GM23248 (cell line): Measurements from ENCODE around the gene VPS54. TPM values are rescaled to one million over a fixed set of nuclear protein-coding genes. Genes with fewer than 3 reads are reported as not detected.

Experiments used
- DNase-seq: peaks from one replicate; pipeline ENCODE4 v3.0.0-alpha.2; 2015
- H2AFZ ChIP-seq: fragments of 200-600 bp; sonication (generic); 2 replicates; pipeline ENCODE4 v1.6.1; 2016; ENCODE audit warnings: antibody characterized with exemption
- H3F3A ChIP-seq: fragments of 200-600 bp; sonication (generic); 2 replicates; pipeline ENCODE4 v1.6.1; 2016; ENCODE audit warnings: mild to moderate bottlenecking, antibody characterized with exemption, mixed run types; ENCODE audit not compliant: insufficient read depth
- H3K27ac ChIP-seq: fragments of 200-600 bp; sonication (generic); 2 replicates; pipeline ENCODE4 v1.5.1; 2016; ENCODE audit warnings: mild to moderate bottlenecking
- H3K27me3 ChIP-seq: fragments of 200-600 bp; sonication (generic); replicated peaks from 2 replicates; pipeline ENCODE4 v1.6.1; 2016; ENCODE audit warnings: mild to moderate bottlenecking; ENCODE audit not compliant: insufficient read depth
- H3K36me3 ChIP-seq: fragments of 200-600 bp; sonication (generic); 2 replicates; pipeline ENCODE4 v1.6.1; 2016; ENCODE audit warnings: low read depth, mild to moderate bottlenecking
- H3K4me1 ChIP-seq: fragments of 200-600 bp; sonication (generic); 2 replicates; pipeline ENCODE4 v1.6.1; 2016; ENCODE audit warnings: mild to moderate bottlenecking; ENCODE audit not compliant: insufficient read depth
- H3K4me2 ChIP-seq: fragments of 200-600 bp; sonication (generic); one replicate; pipeline ENCODE4 v1.6.1; 2016; ENCODE audit warnings: mild to moderate bottlenecking; ENCODE audit not compliant: unreplicated experiment
- H3K4me3 ChIP-seq: fragments of 200-600 bp; sonication (generic); 2 replicates; pipeline ENCODE4 v1.5.1; 2016; ENCODE audit warnings: mild to moderate bottlenecking
- H3K79me2 ChIP-seq: fragments of 200-600 bp; sonication (generic); 2 replicates; pipeline ENCODE4 v1.6.1; 2016; ENCODE audit warnings: mild to moderate bottlenecking; ENCODE audit not compliant: insufficient read depth
- H3K9ac ChIP-seq: fragments of 200-600 bp; sonication (generic); 2 replicates; pipeline ENCODE4 v1.6.1; 2016; ENCODE audit warnings: mild to moderate bottlenecking
- H3K9me2 ChIP-seq: fragments of 200-600 bp; sonication (generic); 2 replicates; pipeline ENCODE4 v1.6.1; 2016; ENCODE audit warnings: mixed run types, mild to moderate bottlenecking, moderate library complexity; ENCODE audit not compliant: insufficient read depth
- H3K9me3 ChIP-seq: fragments of 200-600 bp; sonication (generic); one replicate; pipeline ENCODE4 v1.6.1; 2017; ENCODE audit warnings: low read depth
- H4K20me1 ChIP-seq: fragments of 200-600 bp; sonication (generic); 2 replicates; pipeline ENCODE4 v1.6.0; 2016; ENCODE audit not compliant: insufficient read depth
- EZH2 ChIP-seq: fragments of 200-600 bp; sonication (generic); IDR thresholded peaks from 2 replicates; pipeline ENCODE4 v1.6.1; 2018; ENCODE audit warnings: antibody characterized with exemption, mild to moderate bottlenecking; ENCODE audit not compliant: insufficient read depth, poor library complexity, severe bottlenecking
- EZH2phosphoT487 ChIP-seq: fragments of 200-600 bp; sonication (generic); IDR thresholded peaks from 2 replicates; pipeline ENCODE4 v1.6.1; 2018; ENCODE audit warnings: antibody characterized with exemption, moderate library complexity, mild to moderate bottlenecking, low read depth; ENCODE audit not compliant: insufficient read depth
- whole genome bisulfite sequencing, 2 experiments: methylation state at CpG; one replicate each; pipeline ENCODE4 v1.1.6; 2015 to 2017; ENCODE audit warnings: low lambda C conversion rate in 2 of 2, low coverage in 1 of 2; ENCODE audit errors: missing lambda C conversion rate in 2 of 2; 5-methylcytosine and 5-hydroxymethylcytosine counted together
- in situ Hi-C: fragments of 300-500 bp; cut with MboI; formaldehyde crosslinking; loops from 2 replicates; pipeline ENCODE4 v1.15.0; 2020
- polyA plus RNA-seq: library from polyadenylated mRNA; unstranded; fragments of >200 nt; fragmentation: Nextera tagmentation; extraction: Ambion mirVana; gene quantifications from 2 replicates; pipeline ENCODE4 v1.2.1, GENCODE V29; 2016
- small RNA-seq: library from RNA; depleted of rRNA; stranded (forward); fragments of <200 nt; gene quantifications from one replicate; pipeline ENCODE3, GENCODE V24; 2014; ENCODE audit warnings: low read depth, low replicate concordance
- total RNA-seq: library from RNA; depleted of rRNA; stranded (reverse); fragments of >200 nt; shearing (Covaris generic); gene quantifications from 2 replicates; pipeline ENCODE4 v1.2.3, GENCODE V29; 2014; rRNA removed

VPS54 gene
- total and polyA plus RNA-seq, 2 experiments from 2014 or later = 6.5 to 12.9 TPM

DNA sequence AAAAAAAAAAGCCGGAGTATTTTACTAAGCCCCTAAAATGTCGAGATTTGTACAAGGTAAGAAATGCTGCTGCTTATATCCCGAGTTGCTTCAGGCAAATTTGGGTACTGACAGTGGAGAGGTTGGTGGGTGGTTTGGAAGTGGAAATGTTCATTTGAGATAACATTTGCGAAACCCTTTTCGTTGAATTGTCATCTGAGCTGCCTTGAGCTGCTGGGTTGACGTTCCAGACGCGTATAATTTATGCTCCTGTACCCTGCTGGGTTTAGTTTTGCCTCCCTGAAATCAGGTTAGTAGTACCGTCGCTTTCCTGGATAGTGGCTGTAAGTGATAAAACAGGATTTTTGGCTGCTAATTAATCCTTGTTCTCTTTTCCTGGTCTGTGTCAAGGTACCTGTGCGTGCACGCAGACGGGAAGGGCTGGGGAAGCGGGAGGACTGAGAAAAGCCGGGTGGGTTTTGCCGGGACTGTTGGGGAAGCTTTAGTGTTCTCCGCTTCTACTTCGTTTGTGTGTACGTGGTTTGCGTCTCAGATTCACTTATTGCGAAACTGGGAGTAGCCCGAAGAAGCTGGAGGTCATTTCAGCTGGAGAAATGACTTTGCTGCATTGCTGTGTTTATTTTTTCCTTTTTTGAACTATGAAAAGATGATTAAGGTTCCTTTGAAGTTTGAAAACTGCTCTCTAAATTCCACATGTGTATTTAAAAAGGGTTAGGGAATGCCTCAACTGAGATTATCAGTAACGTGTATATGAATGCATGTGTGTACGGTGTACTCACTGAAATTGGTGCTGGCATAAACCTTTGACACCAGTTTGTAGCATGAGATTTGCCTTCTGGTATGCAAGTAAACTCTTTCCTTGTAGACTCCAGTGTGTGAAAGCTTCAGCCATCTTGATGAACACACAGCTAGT lies 176.8 kb downstream of the VPS54 start:
- H3K27ac ChIP-seq = peak overlapping the region; percentile 94
- peak overlapping the region; percentile 96 for H3K4me2 ChIP-seq
- H3K9ac ChIP-seq = peak overlapping the region; percentile 97
- TF ChIP-seq EZH2phosphoT487 = no peak
- no peak for TF ChIP-seq EZH2
- H3K79me2 ChIP-seq = peaks cover 56% of the 10 kb centered on the region
- peak; percentile 86 for DNase-seq
- H4K20me1 ChIP-seq = no peaks in the 10 kb centered on the region
- 1% methylated on average over 24 of the region's 24 CpGs for WGBS, 2 experiments
- no peaks in the 10 kb centered on the region for H3K9me2 ChIP-seq
- H3K27me3 ChIP-seq = no peaks in the 10 kb centered on the region
- peaks cover 27% of the 10 kb centered on the region for H3F3A ChIP-seq
- H3K9me3 ChIP-seq = no peaks in the 10 kb centered on the region
- in situ Hi-C loops = no loop called here
- peaks cover 35% of the 10 kb centered on the region for H3K4me1 ChIP-seq
- H3K36me3 ChIP-seq = no peaks in the 10 kb centered on the region
- peak overlapping the region; percentile 94 for H3K4me3 ChIP-seq
- H2AFZ ChIP-seq = peak overlapping the region; percentile 87

Small RNA genes lying within 50 kb of the gene (small RNA-seq; reads per million reads assigned to genes)
- gene RF01293 = not detected

Other genes starting within 250 kb of the VPS54 start
- gene UGP2, start 177.5 kb downstream of the VPS54 start, total RNA-seq = 151 and 168 TPM in 2 replicates
- gene UGP2, start 177.5 kb downstream of the VPS54 start, polyA plus RNA-seq = 180 TPM in 2 replicates
- 2.1 and 7.8 TPM in 2 replicates for gene PELI1, start 125.0 kb upstream of the VPS54 start, total RNA-seq
- 2.7 and 2.8 TPM in 2 replicates for gene PELI1, start 125.0 kb upstream of the VPS54 start, polyA plus RNA-seq